Neuronal stem cell (in vitro differentiated cells): ENCODE measurements around the gene CYP3A4.

ENCODE experiments used
- DNase-seq: peaks from one replicate; pipeline ENCODE4 v3.0.0-alpha.2; 2013; ENCODE audit warnings: low spot score
- H2AFZ ChIP-seq: one replicate; pipeline ENCODE4 v1.6.1; 2013; ENCODE audit warnings: mild to moderate bottlenecking, low read length, inconsistent platforms
- H2AK5ac ChIP-seq: 2 replicates; pipeline ENCODE4 v1.6.1; 2013; ENCODE audit warnings: low read depth, mild to moderate bottlenecking, inconsistent platforms, low read length, moderate library complexity, mixed read lengths
- H2BK120ac ChIP-seq: 2 replicates; pipeline ENCODE4 v1.6.1; 2013; ENCODE audit warnings: low read depth, mild to moderate bottlenecking, inconsistent platforms, low read length, moderate library complexity, mixed read lengths
- H2BK12ac ChIP-seq: one replicate; pipeline ENCODE4 v1.6.1; 2013; ENCODE audit warnings: low read length, inconsistent platforms
- H2BK15ac ChIP-seq: 2 replicates; pipeline ENCODE4 v1.6.1; 2013; ENCODE audit warnings: mild to moderate bottlenecking, low read length, inconsistent platforms, mixed read lengths
- H2BK5ac ChIP-seq: one replicate; pipeline ENCODE4 v1.6.1; 2013; ENCODE audit warnings: inconsistent platforms, mild to moderate bottlenecking, low read length, moderate library complexity
- H3K14ac ChIP-seq: one replicate; pipeline ENCODE4 v1.6.1; 2013; ENCODE audit warnings: low read length, inconsistent platforms
- H3K18ac ChIP-seq: 2 replicates; pipeline ENCODE4 v1.6.1; 2013; ENCODE audit warnings: low read length, inconsistent platforms
- H3K23ac ChIP-seq: 2 replicates; pipeline ENCODE4 v1.6.1; 2013; ENCODE audit warnings: low read depth, mild to moderate bottlenecking, mixed read lengths, low read length, inconsistent platforms; ENCODE audit not compliant: poor library complexity
- H3K27ac ChIP-seq: replicated peaks from 3 replicates; pipeline ENCODE4 v1.5.1; 2013; ENCODE audit warnings: low read length, inconsistent platforms
- H3K27me3 ChIP-seq, 3 experiments: 2 replicates each; pipeline ENCODE4 v1.6.1; 2013; ENCODE audit warnings: low read length in 3 of 3, mild to moderate bottlenecking in 2 of 3, inconsistent platforms in 1 of 3, low read depth in 1 of 3, mixed read lengths in 1 of 3, moderate library complexity in 1 of 3; ENCODE audit not compliant: control insufficient read depth in 3 of 3, insufficient read depth in 3 of 3
- H3K36me3 ChIP-seq, 2 donors: replicated peaks in 1 of 2; 2 replicates each; pipeline ENCODE4 v1.6.1; 2013; ENCODE audit warnings: low read length in 2 of 2; ENCODE audit not compliant: control insufficient read depth in 2 of 2, insufficient read depth in 2 of 2
- H3K4ac ChIP-seq: 2 replicates; pipeline ENCODE4 v1.6.1; 2013; ENCODE audit warnings: inconsistent platforms, mild to moderate bottlenecking, low read length, moderate library complexity
- H3K4me1 ChIP-seq, 2 donors: 1 replicate in 1 of 2; 2 replicates in 1 of 2; pipeline ENCODE4 v1.6.1; 2013; ENCODE audit warnings: low read length in 2 of 2, low read depth in 1 of 2; ENCODE audit not compliant: control insufficient read depth in 2 of 2, insufficient read depth in 1 of 2
- H3K4me2 ChIP-seq: one replicate; pipeline ENCODE4 v1.6.1; 2013; ENCODE audit warnings: mild to moderate bottlenecking, low read length, inconsistent platforms; ENCODE audit not compliant: insufficient read depth, poor library complexity, severe bottlenecking
- H3K4me3 ChIP-seq, 2 donors: 2 replicates each; pipeline ENCODE4 v1.5.1; 2013; ENCODE audit warnings: low read length in 2 of 2, mild to moderate bottlenecking in 2 of 2, inconsistent platforms in 1 of 2, moderate library complexity in 1 of 2
- H3K79me1 ChIP-seq: one replicate; pipeline ENCODE4 v1.6.1; 2013; ENCODE audit warnings: low read depth, mild to moderate bottlenecking, inconsistent platforms, low read length, moderate library complexity
- H3K9ac ChIP-seq: one replicate; pipeline ENCODE4 v1.6.1; 2013; ENCODE audit warnings: mild to moderate bottlenecking, low read depth, low read length, inconsistent platforms; ENCODE audit not compliant: poor library complexity
- H3K9me3 ChIP-seq, 2 donors: replicated peaks in 1 of 2; 2 replicates each; pipeline versions ENCODE3 to v1.6.1; 2013; ENCODE audit warnings: low read length in 2 of 2, mild to moderate bottlenecking in 2 of 2, inconsistent platforms in 1 of 2, low read depth in 1 of 2, mixed read lengths in 1 of 2, moderate library complexity in 1 of 2; ENCODE audit not compliant: control insufficient read depth in 2 of 2, insufficient read depth in 1 of 2
- H4K8ac ChIP-seq: one replicate; pipeline ENCODE4 v1.6.1; 2013; ENCODE audit warnings: low read depth, mild to moderate bottlenecking, inconsistent platforms, low read length, moderate library complexity
- H4K91ac ChIP-seq: one replicate; pipeline ENCODE4 v1.6.1; 2013; ENCODE audit warnings: low read length, low read depth, mild to moderate bottlenecking, inconsistent platforms; ENCODE audit not compliant: poor library complexity
- WGBS, 2 donors: extraction: QIAGEN DNeasy Blood & Tissue Kit; methylation state at CpG; one replicate each; pipeline ENCODE4 v1.1.7; 2013; ENCODE audit warnings: missing lambda C conversion rate in 2 of 2, mixed read lengths in 1 of 2; ENCODE audit not compliant: insufficient read length in 2 of 2, insufficient replicate concordance in 1 of 2; ENCODE audit errors: extremely low coverage in 2 of 2; 5-methylcytosine and 5-hydroxymethylcytosine counted together

The CYP3A4 gene

DNA sequence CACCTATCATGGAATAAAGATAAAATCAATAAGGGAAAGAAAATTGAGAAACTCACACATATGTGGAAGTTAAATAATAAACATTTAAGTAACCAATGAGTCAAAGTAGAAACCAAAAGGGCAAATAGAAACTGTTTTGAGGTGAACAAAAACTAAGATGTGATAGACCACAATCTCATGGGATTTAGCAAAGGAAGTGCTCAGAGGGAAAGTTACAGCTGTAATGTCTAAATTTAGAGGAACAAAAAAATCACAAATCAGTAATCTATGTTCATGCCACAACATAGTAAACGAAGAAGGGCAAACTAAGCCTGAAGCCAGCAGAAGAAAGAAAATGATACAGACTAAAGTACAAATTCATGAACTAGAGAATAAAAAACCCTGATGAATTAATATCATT lies 16.3 kb downstream of the CYP3A4 start:
- Histone ChIP-seq H3K4me3 (no peak overlapping the region), H2BK120ac (no peak overlapping the region), H3K9me3 (no peaks in the 10 kb centered on the region), H4K8ac (no peak overlapping the region), H2AFZ (no peak overlapping the region), H3K36me3 (no peaks in the 10 kb centered on the region), H3K4ac (no peak overlapping the region), H3K14ac (no peak overlapping the region), H2AK5ac (no peak overlapping the region), H2BK12ac (no peak overlapping the region), H3K23ac (no peak overlapping the region), H4K91ac (no peak overlapping the region), H2BK5ac (no peak overlapping the region), H3K9ac (no peak overlapping the region), H2BK15ac (no peak overlapping the region), H3K4me2 (no peak overlapping the region), H3K79me1 (no peaks in the 10 kb centered on the region), H3K4me1 (no peaks in the 10 kb centered on the region), H3K18ac (no peak overlapping the region), H3K27me3 (peaks cover 0 to 14% (median 0%) of the 10 kb centered on the region in 3 experiments), H3K27ac (no peak overlapping the region)
- DNase-seq, result no peak
- WGBS, 2 donors, result no CpG with 5 or more reads among the region's 1 CpG

DNA sequence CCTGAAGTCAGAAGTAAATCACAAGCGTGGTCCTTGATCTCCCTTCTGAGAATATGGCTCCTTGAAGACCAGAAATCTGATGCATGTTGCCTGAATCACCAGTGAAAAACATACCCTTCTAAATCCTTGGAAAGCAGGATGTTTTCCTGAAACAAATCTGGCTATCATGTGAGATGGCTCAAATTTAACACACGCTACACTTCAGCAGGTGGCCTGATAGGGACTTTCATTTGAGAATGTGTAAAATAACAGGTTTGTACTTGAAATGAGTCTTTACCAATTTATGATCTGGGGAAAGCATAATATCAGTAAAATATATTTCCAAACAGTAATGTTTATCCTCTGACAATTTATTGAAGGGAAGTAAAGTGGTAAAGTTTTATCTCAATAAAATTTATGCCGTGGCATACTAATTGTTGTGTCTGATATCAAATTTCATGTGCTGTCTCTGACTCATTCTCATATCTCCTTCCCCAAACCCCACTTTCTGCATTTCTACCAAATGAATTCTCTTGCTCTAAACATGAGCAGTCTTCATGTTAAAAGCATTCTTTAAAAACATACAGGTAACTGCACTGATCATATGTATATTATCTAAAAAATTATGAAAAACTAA lies 17.4 kb downstream of the CYP3A4 start:
- DNase-seq, result no peak
- WGBS, 2 donors, result no CpG with 5 or more reads among the region's 3 CpGs

DNA sequence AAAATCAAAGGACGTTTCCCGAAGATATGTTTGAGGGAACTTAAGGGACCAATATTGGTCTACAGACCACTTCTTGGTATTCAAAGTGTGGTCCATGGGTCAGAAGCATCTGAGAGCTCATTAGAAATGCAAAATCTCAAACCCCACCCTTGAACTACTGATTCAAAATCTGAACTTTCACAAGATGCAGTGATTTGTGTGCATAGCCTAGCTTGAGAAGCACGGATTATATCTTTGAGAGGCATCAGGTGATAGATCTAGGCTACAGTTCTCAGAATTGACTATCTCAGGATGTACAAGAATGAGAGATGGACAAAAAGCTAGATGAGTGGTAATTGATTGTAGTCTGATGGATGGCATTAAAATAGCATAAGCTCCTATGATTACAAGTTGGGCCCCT lies 19.5 kb downstream of the CYP3A4 start:
- Histone ChIP-seq H2BK5ac (no peak overlapping the region), H2BK15ac (no peak overlapping the region), H2BK12ac (no peak overlapping the region), H3K4me2 (no peak overlapping the region), H4K91ac (no peak overlapping the region), H3K14ac (no peak overlapping the region), H3K27me3 (peaks cover 0 to 18% (median 0%) of the 10 kb centered on the region in 3 experiments), H3K9ac (no peak overlapping the region), H2AFZ (no peak overlapping the region), H3K79me1 (no peaks in the 10 kb centered on the region), H3K4me1 (no peaks in the 10 kb centered on the region), H3K18ac (no peak overlapping the region), H3K36me3 (no peaks in the 10 kb centered on the region), H3K23ac (no peak overlapping the region), H2BK120ac (no peak overlapping the region), H3K27ac (no peak overlapping the region), H3K9me3 (no peaks in the 10 kb centered on the region), H3K4ac (no peak overlapping the region), H4K8ac (no peak overlapping the region), H2AK5ac (no peak overlapping the region), H3K4me3 (no peak overlapping the region)
- DNase-seq, result no peak
- WGBS, 2 donors, result no CpG with 5 or more reads among the region's 3 CpGs

More for the DNA sequence above, 17.4 kb downstream of the CYP3A4 start:
- H3K18ac ChIP-seq, result no peak overlapping the region
- H3K27ac ChIP-seq, result no peak overlapping the region
- no peaks in the 10 kb centered on the region for H3K4me1 ChIP-seq
- H2BK12ac ChIP-seq, result no peak overlapping the region
- H3K36me3 ChIP-seq, result no peaks in the 10 kb centered on the region
- no peak overlapping the region for H4K8ac ChIP-seq
- H2BK15ac ChIP-seq, result no peak overlapping the region
- H3K4me2 ChIP-seq, result no peak overlapping the region
- no peak overlapping the region for H2BK5ac ChIP-seq
- no peak overlapping the region for H2BK120ac ChIP-seq
- no peak overlapping the region for H3K4me3 ChIP-seq
- no peak overlapping the region for H3K14ac ChIP-seq
- no peak overlapping the region for H4K91ac ChIP-seq
- no peak overlapping the region for H3K23ac ChIP-seq
- no peaks in the 10 kb centered on the region for H3K79me1 ChIP-seq
- no peak overlapping the region for H2AK5ac ChIP-seq
- H3K9me3 ChIP-seq, result no peaks in the 10 kb centered on the region
- H3K4ac ChIP-seq, result no peak overlapping the region
- no peak overlapping the region for H3K9ac ChIP-seq
- H2AFZ ChIP-seq, result no peak overlapping the region
- peaks cover 0 to 18% (median 0%) of the 10 kb centered on the region in 3 experiments for H3K27me3 ChIP-seq

DNA sequence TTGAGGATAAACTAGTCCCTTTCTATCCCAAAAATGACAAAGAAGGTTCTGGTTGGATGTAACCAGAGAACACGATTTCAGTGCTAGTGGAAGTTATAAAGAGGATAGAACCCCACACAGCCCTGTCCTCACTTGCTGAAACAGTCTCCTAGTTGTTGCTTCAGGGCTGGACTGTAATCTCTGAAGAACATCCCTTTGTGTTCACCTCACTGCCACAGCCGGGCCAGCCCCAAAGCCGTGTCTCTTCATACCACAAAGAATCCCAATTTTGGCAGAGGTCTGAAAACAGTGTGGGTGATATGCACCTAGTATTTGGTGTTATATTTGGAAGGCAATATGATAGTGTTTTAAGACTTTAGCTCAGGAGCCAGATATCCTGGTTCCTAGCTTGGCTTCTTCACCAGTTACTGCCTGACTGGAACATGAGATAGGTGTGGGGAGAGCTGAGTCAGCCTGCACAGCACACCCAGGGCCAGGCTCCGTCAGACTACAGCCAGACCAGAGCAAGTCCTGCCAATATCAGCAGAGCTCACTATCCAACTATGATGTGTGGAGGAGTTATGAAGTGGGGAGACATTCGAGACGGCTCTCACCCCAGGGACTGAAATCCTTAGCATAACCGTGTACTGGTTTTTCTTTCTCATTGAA lies 21.2 kb downstream of the CYP3A4 start:
- no CpG with 5 or more reads among the region's 7 CpGs for WGBS, 2 donors
- no peaks in the 10 kb centered on the region for H3K4me1 ChIP-seq
- H2BK120ac ChIP-seq, result no peak overlapping the region
- no peak overlapping the region for H2BK15ac ChIP-seq
- H3K4me3 ChIP-seq, result no peak overlapping the region
- H2BK5ac ChIP-seq, result no peak overlapping the region
- no peak overlapping the region for H2AK5ac ChIP-seq
- H3K9ac ChIP-seq, result no peak overlapping the region
- no peak overlapping the region for H4K8ac ChIP-seq
- H3K27me3 ChIP-seq, result peaks cover 0 to 18% (median 0%) of the 10 kb centered on the region in 3 experiments
- no peak overlapping the region for H3K4ac ChIP-seq
- no peak overlapping the region for H3K27ac ChIP-seq
- H4K91ac ChIP-seq, result no peak overlapping the region
- H3K18ac ChIP-seq, result no peak overlapping the region
- H3K79me1 ChIP-seq, result no peaks in the 10 kb centered on the region
- H3K9me3 ChIP-seq, result no peaks in the 10 kb centered on the region
- no peaks in the 10 kb centered on the region for H3K36me3 ChIP-seq
- no peak overlapping the region for H2BK12ac ChIP-seq
- DNase-seq, result no peak
- H3K23ac ChIP-seq, result no peak overlapping the region
- H3K14ac ChIP-seq, result no peak overlapping the region
- H2AFZ ChIP-seq, result no peak overlapping the region
- H3K4me2 ChIP-seq, result no peak overlapping the region
